ENCODE measurements around the gene CACTIN.
"Not testable (repeated sequence)": the region's sequence is repeated elsewhere in the genome, so short reads cannot be mapped to it uniquely, and the experiment has no call there.

The CACTIN gene

DNA sequence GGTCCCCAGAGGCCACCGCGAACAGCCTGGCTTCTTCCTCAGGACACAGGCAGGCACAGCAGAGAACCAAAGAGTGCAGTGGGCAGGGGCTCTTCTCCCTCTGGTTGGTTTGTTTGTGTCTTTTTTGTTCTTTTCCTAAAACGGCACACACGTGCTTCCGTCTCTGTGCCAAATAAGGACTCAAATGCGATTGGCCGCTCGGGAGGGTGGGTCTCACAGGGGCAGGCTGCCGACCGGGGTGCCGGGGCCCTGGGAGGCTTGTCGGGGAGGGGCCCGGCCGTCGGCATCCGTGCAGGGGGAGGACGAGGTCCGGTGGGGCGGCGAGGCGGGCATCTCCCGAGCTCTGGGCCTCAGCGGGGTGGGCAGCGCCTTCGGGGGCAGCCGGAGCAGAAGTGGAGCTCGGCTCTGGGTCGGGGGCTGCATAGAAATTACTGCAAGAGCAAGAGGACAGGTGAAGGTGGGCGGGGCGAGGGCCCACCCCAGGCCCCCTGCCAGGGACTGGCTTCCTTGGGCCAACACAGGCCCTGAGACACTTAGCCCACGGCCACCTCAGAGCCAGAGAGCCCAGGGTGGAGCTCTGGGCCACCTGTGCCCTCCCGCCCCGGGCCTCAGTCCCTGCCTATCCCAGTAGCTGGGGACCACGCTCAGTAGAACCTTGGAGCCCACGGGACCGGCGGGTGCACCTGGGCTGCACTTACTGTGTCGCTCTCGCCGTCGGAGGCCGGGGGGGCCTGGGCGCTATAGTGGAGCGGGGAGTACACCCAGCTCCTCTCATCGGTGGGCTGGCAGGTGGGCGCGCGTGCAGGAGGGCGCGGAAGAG lies 6.4 kb upstream of the CACTIN start:
- Histone ChIP-seq H3K4me1 (ENCODE audit: control insufficient read depth, insufficient read depth, low read length) (no peaks in the 10 kb centered on the region), H3K9ac (ENCODE audit: low read depth, low read length) (no peak overlapping the region), H3K4me2 (ENCODE audit: low read length) (no peak overlapping the region), H3K27me3 (ENCODE audit: control insufficient read depth, insufficient read depth, low read length) (no peaks in the 10 kb centered on the region), H3K36me3 (ENCODE audit: insufficient read depth, low read length) (peaks cover 24% of the 10 kb centered on the region), H3K9me3 (replicated peaks; ENCODE audit: low read length) (no peaks in the 10 kb centered on the region), H3K4me3 (ENCODE audit: low read length) (no peak overlapping the region)

DNA sequence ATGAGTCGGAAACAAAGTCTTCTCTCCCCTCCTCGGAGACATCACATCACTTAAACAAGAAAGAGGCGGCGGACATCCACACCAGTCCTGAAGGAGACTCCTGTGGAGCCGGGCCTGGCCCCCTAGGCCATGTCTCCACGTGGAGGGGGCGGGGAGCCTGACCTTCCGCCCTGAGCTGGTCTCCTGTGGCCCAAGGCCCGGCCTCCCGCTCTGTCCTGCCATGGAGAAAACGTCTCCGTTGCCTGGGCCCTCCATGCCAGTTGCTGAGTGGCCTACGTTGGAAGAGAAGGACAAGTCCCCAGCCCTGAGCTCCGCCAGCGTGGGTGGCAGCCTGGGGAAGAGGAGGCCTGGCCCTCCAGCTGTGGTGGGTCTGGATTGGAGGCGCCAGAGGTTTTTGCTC lies 5.5 kb upstream of the CACTIN start:
- no peaks in the 10 kb centered on the region for H3K4me1 ChIP-seq (ENCODE audit: control insufficient read depth, insufficient read depth, low read length)
- no peaks in the 10 kb centered on the region for H3K9me3 ChIP-seq (replicated peaks; ENCODE audit: low read length)
- H3K27me3 ChIP-seq (ENCODE audit: control insufficient read depth, insufficient read depth, low read length): no peaks in the 10 kb centered on the region
- H3K36me3 ChIP-seq (ENCODE audit: insufficient read depth, low read length): peaks cover 23% of the 10 kb centered on the region
- no peak overlapping the region for H3K4me3 ChIP-seq (ENCODE audit: low read length)
- H3K4me2 ChIP-seq (ENCODE audit: low read length): no peak overlapping the region
- H3K9ac ChIP-seq (ENCODE audit: low read depth, low read length): no peak overlapping the region

DNA sequence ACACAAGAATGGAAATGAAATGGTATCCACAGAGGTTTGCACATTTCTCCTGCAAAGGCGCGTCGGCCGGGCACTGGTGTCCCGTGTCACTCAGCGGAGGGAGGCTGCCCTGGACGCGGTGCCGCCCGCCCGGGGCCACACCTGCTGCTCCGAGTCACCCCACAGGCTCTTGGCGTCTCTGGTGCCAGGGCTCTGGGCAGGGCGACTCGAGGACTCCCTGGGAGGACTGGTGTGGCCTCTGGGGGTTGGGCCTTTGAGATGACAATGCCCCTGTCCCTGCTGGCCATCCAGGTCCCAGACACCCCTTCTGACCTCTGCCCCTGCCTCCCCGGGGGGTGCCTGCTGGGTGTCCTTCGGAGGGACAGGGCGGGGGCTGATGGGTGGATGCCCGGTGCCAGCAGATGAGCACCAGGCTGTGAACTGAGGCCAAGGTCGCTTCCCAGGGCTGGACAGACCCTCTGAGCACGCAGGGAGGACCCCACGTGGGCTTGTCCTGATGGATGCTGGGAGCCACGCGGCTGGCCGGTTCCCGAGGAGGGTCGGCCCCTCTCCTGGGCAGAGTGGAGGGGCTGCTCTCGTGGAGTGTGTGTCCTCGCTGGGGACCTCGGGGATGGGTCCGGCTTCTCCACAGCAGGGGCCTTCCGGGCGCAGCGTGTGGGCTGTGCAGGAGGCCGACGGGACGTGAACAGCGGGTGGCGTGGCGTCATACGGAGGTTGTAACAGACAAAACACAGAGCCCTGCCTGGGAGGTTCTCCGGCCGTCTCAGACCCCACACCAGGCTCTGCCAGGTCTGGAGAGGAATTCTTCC lies 4.7 kb upstream of the CACTIN start:
- no peaks in the 10 kb centered on the region for H3K27me3 ChIP-seq (ENCODE audit: control insufficient read depth, insufficient read depth, low read length)
- H3K4me2 ChIP-seq (ENCODE audit: low read length): no peak overlapping the region
- no peaks in the 10 kb centered on the region for H3K9me3 ChIP-seq (replicated peaks; ENCODE audit: low read length)
- peaks cover 17% of the 10 kb centered on the region for H3K36me3 ChIP-seq (ENCODE audit: insufficient read depth, low read length)
- H3K4me3 ChIP-seq (ENCODE audit: low read length): no peak overlapping the region
- H3K9ac ChIP-seq (ENCODE audit: low read depth, low read length): no peak overlapping the region
- no peaks in the 10 kb centered on the region for H3K4me1 ChIP-seq (ENCODE audit: control insufficient read depth, insufficient read depth, low read length)

DNA sequence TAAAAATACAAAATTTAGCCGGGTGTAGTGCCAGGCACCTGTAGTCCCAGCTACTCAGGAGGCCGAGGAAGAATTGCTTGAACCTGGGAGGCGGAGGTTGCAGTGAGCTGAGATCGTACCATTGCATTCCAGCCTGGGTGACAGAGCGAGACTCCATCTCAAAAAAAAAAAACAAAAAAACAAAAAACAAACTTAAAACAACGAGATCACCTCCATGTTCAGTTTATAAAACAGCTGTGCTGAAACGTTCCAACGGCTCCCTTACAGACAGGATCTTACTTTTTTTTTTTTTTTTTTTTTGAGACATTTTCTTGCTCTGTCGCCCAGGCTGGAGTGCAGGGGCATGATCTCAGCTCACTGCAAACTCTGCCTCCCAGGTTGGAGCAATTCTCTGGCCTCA lies 2.2 kb upstream of the CACTIN start:
- not testable (repeated sequence) for H3K9me3 ChIP-seq (replicated peaks; ENCODE audit: low read length); H3K4me3 ChIP-seq (ENCODE audit: low read length); H3K4me1 ChIP-seq (ENCODE audit: control insufficient read depth, insufficient read depth, low read length); H3K4me2 ChIP-seq (ENCODE audit: low read length); H3K27me3 ChIP-seq (ENCODE audit: control insufficient read depth, insufficient read depth, low read length); H3K9ac ChIP-seq (ENCODE audit: low read depth, low read length)
- peaks cover 14% of the 10 kb centered on the region for H3K36me3 ChIP-seq (ENCODE audit: insufficient read depth, low read length)

DNA sequence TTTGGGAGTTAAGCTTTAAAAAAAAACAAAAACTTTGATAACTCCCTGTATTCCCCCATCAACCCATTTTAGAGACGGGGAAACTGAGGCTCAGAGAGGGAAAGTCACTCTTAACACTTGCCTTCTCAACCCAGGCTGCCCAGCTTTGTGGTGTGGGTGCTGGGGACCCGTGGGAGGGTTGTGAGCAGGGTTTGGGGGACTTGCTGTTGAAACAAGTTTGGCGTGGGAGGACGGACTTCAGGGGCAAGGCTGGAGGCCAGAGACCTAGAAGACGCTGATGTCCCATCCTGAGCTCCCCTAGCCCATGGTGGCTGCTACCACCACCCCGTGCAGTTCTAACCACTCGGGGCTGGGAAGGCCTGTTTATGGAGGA lies 747 bp upstream of the CACTIN start:
- Histone ChIP-seq H3K4me2 (ENCODE audit: low read length) (peak overlapping the region; percentile 85), H3K27me3 (ENCODE audit: control insufficient read depth, insufficient read depth, low read length) (no peaks in the 10 kb centered on the region), H3K9ac (ENCODE audit: low read depth, low read length) (peak overlapping the region; percentile 90), H3K36me3 (ENCODE audit: insufficient read depth, low read length) (peaks cover 14% of the 10 kb centered on the region), H3K9me3 (replicated peaks; ENCODE audit: low read length) (no peaks in the 10 kb centered on the region), H3K4me1 (ENCODE audit: control insufficient read depth, insufficient read depth, low read length) (peaks cover 9% of the 10 kb centered on the region), H3K4me3 (ENCODE audit: low read length) (peak overlapping the region; percentile 43)

DNA sequence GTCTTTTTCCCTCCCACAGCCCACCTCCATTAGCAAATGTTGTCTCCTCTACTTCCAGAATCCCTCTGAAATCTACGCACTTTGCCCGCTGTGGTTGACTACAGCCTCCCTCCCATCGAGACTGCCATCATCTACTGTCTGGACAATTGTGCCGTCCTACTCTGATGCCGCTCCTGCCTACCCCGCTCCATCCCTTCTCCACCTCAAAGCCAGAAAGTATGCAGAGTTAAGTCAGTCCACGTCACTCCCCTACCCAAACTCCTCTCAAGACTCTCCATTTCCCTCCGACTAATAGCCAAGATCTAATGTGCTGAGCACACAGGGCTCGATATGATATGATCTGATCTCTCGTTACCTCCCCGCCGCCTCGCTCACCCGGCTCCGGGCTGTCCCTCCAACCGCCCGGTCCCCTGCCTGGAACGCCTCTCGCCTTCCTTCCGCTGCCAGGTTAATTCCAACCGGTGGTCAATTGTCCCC lies 556 bp downstream of the CACTIN start:
- H3K4me3 ChIP-seq (ENCODE audit: low read length): peak overlapping the region; percentile 83
- peak overlapping the region; percentile 85 for H3K4me2 ChIP-seq (ENCODE audit: low read length)
- peaks cover 4% of the 10 kb centered on the region for H3K36me3 ChIP-seq (ENCODE audit: insufficient read depth, low read length)
- no peaks in the 10 kb centered on the region for H3K9me3 ChIP-seq (replicated peaks; ENCODE audit: low read length)
- peaks cover 9% of the 10 kb centered on the region for H3K4me1 ChIP-seq (ENCODE audit: control insufficient read depth, insufficient read depth, low read length)
- no peaks in the 10 kb centered on the region for H3K27me3 ChIP-seq (ENCODE audit: control insufficient read depth, insufficient read depth, low read length)
- peak overlapping the region; percentile 90 for H3K9ac ChIP-seq (ENCODE audit: low read depth, low read length)

DNA sequence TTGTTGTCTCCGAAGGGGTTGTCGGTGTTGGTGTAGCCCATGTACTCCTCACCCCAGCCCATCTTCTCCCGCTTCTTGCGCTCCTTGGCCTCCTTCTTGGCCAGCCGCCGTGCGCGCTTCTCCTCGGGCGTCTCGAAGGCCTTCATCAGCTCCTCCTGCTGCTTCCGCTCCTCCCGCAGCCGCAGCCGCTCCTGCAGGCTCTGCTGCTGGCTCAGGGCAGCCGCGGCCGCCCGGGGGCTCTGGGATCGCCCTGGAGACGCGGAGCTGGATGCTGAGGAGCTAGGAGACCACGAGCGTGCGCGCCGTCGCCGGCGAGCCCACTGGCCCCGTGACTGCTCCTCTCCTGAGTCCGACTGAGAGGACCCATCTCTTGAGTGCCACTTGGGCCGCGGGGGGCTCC lies 2.9 kb downstream of the CACTIN start:
- Histone ChIP-seq H3K36me3 (ENCODE audit: insufficient read depth, low read length) (peaks cover 7% of the 10 kb centered on the region), H3K4me3 (ENCODE audit: low read length) (no peak overlapping the region), H3K4me2 (ENCODE audit: low read length) (no peak overlapping the region), H3K4me1 (ENCODE audit: control insufficient read depth, insufficient read depth, low read length) (peaks cover 9% of the 10 kb centered on the region), H3K27me3 (ENCODE audit: control insufficient read depth, insufficient read depth, low read length) (no peaks in the 10 kb centered on the region), H3K9ac (ENCODE audit: low read depth, low read length) (no peak overlapping the region), H3K9me3 (replicated peaks; ENCODE audit: low read length) (no peaks in the 10 kb centered on the region)

DNA sequence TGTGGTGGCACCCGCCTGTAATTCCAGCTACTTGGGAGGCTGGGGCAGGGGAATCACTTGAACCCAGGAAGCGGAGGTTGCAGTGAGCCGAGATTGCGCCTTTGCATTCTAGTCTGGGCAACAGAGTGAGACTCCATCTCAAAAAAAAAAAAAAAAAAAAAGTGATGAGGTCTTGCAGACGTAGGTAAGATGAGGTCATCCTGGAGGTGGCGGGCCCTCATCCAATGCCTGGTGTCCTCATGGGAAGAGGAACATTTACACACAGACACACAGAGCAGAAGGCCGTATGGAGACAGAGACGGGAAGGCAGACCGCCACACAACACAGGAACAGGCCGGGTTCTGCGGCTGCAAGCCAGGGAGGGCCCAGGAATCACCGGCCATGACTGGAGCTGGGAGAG lies 4.4 kb downstream of the CACTIN start:
- Histone ChIP-seq H3K4me1 (ENCODE audit: control insufficient read depth, insufficient read depth, low read length) (peaks cover 9% of the 10 kb centered on the region), H3K27me3 (ENCODE audit: control insufficient read depth, insufficient read depth, low read length) (no peaks in the 10 kb centered on the region), H3K9ac (ENCODE audit: low read depth, low read length) (no peak overlapping the region), H3K9me3 (replicated peaks; ENCODE audit: low read length) (no peaks in the 10 kb centered on the region), H3K4me2 (ENCODE audit: low read length) (no peak overlapping the region), H3K36me3 (ENCODE audit: insufficient read depth, low read length) (peaks cover 7% of the 10 kb centered on the region), H3K4me3 (ENCODE audit: low read length) (no peak overlapping the region)

DNA sequence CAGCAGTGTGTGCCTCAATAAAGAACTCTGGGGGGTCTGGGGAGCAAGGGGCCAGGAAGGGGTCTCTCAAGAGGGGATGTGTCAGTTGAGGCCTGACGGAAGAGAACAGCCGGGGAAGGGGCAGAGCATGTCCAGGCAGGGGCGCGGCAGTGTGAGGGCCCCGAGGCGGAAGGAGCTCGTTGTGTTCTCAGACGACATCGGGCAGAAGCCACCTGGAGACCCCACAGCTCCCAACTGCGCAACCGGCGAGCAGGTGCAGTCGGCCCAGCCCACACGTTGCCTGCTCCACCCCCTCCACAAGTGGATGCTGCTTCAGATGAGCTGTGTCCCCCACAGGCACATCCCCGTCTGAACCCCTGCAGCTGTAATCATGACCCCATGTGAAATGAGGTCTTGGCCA lies 4.9 kb downstream of the CACTIN start:
- H3K4me3 ChIP-seq (ENCODE audit: low read length): no peak overlapping the region
- H3K27me3 ChIP-seq (ENCODE audit: control insufficient read depth, insufficient read depth, low read length): no peaks in the 10 kb centered on the region
- no peak overlapping the region for H3K9ac ChIP-seq (ENCODE audit: low read depth, low read length)
- no peak overlapping the region for H3K4me2 ChIP-seq (ENCODE audit: low read length)
- H3K4me1 ChIP-seq (ENCODE audit: control insufficient read depth, insufficient read depth, low read length): peaks cover 9% of the 10 kb centered on the region
- H3K36me3 ChIP-seq (ENCODE audit: insufficient read depth, low read length): peaks cover 7% of the 10 kb centered on the region
- no peaks in the 10 kb centered on the region for H3K9me3 ChIP-seq (replicated peaks; ENCODE audit: low read length)

DNA sequence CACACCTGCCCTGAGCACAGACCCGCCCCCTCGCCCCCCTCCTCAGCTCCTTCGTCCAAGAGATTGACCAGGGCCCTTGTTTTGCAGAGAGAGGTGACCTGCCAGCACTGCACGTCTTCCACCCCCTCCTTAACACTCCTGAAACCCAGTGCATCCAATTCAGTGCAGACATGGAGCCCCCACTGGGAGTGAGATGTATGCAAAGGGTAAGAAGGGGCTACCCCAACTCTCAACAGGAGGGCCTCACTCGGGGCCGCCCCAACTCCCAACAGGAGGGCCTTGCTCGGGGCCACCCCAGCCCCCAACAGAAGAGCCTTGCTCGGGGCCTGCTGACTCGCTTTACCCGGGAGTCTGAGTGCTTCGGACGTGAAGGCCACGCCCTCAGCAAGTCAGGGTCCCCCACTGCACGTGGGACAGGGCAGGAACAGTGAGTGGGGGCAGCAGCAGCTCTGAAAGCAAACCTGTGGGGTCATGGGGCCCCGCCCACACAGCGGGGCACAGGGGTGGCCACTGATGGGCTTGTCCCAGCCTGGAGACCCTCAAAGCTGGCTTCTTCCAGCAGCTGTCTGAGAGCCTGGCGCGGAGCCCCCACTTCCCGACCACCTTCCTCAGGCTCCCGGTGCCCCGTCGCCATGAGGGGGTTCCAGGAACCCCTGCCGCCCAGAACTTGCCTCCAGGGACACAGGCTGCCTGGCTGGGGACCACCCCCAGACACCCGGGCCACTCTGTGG lies 5.6 kb downstream of the CACTIN start:
- no peak overlapping the region for H3K9ac ChIP-seq (ENCODE audit: low read depth, low read length)
- no peaks in the 10 kb centered on the region for H3K27me3 ChIP-seq (ENCODE audit: control insufficient read depth, insufficient read depth, low read length)
- peaks cover 9% of the 10 kb centered on the region for H3K4me1 ChIP-seq (ENCODE audit: control insufficient read depth, insufficient read depth, low read length)
- H3K9me3 ChIP-seq (replicated peaks; ENCODE audit: low read length): no peaks in the 10 kb centered on the region
- no peak overlapping the region for H3K4me3 ChIP-seq (ENCODE audit: low read length)
- H3K4me2 ChIP-seq (ENCODE audit: low read length): no peak overlapping the region
- peaks cover 7% of the 10 kb centered on the region for H3K36me3 ChIP-seq (ENCODE audit: insufficient read depth, low read length)

DNA sequence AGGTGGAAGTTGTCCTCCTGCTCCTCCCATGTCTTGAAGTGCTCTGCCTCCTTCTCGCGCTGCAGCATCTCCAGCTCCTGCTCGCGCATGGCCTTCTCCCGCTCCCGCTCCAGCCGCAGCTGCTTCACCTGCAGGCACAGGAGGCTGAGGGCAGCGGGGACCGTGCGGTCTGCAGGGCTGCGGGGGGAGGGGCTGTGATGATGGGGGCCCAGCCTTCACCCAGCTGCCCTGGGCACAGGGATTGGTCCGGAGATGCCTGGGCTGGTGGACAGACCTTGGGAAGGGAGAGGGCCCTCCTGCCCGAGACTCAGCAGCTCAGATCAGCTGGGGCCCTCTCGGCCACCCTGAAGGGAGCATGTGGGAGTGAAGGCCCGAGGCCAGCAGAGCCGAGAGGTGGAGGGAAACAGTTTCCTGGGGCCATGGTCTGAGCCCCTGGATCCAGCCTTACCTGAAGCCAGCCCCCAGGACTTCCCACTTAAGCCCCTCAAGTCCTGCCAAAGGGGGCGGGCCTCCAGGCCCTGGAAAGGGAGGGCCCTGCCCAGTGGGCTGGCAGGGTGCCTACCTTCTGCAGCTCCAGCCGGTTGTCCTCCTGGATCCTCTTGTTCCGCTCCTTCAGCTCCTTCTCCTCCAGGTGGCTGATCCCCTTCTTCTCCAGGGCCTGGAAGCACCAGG lies 6.3 kb downstream of the CACTIN start:
- Histone ChIP-seq H3K9me3 (replicated peaks; ENCODE audit: low read length) (no peaks in the 10 kb centered on the region), H3K4me3 (ENCODE audit: low read length) (no peak overlapping the region), H3K4me1 (ENCODE audit: control insufficient read depth, insufficient read depth, low read length) (peaks cover 3% of the 10 kb centered on the region)

More for the DNA sequence above, 6.3 kb downstream of the CACTIN start:
- peaks cover 7% of the 10 kb centered on the region for H3K36me3 ChIP-seq (ENCODE audit: insufficient read depth, low read length)
- H3K9ac ChIP-seq (ENCODE audit: low read depth, low read length): no peak overlapping the region
- H3K27me3 ChIP-seq (ENCODE audit: control insufficient read depth, insufficient read depth, low read length): no peaks in the 10 kb centered on the region
- H3K4me2 ChIP-seq (ENCODE audit: low read length): no peak overlapping the region

All from skeletal muscle satellite cell (primary cell).